ENCODE results near the gene CCM2. TPM values are rescaled to one million over a fixed set of nuclear protein-coding genes. Genes with fewer than 3 reads are reported as not detected.

Gene CCM2
- polyA plus RNA-seq, 1 donor from 2014 or later = 25.8 TPM

GRCh38 chr7:45107356-45107755, 107.4 kb downstream of the CCM2 start:
- Histone ChIP-seq H3K36me3 (ENCODE audit: insufficient read depth, low read length) (peaks cover 7% of the 10 kb centered on the region), H2AFZ (ENCODE audit: low read depth, low read length) (no peak overlapping the region), H4K20me1 (ENCODE audit: insufficient read depth) (no peaks in the 10 kb centered on the region), H3K27me3 (ENCODE audit: insufficient read depth, low read depth, low read length) (no peaks in the 10 kb centered on the region), H3K4me3 (ENCODE audit: low read length) (no peak overlapping the region), H3F3A (ENCODE audit: insufficient read depth, low read length, poor library complexity, severe bottlenecking) (no peaks in the 10 kb centered on the region), H3K27ac (ENCODE audit: low read length) (no peak overlapping the region), H3K9me3 (ENCODE audit: low read length) (no peaks in the 10 kb centered on the region), H3K79me2 (replicated peaks; ENCODE audit: insufficient read depth, low read length) (peaks cover 32% of the 10 kb centered on the region), H3K9me2 (ENCODE audit: insufficient read depth, low read length) (no peaks in the 10 kb centered on the region), H3K4me2 (ENCODE audit: low read length) (no peak overlapping the region), H3K9ac (ENCODE audit: low read length) (no peak overlapping the region)
- TF ChIP-seq TAF1 (IDR thresholded peaks at IDR 0.05; ENCODE audit: low read depth) = no peak
- no peak for TF ChIP-seq POLR2AphosphoS5 (IDR thresholded peaks at IDR 0.05)
- TF ChIP-seq MXI1 (conservative IDR thresholded peaks at IDR 0.05; ENCODE audit: poor library complexity, severe bottlenecking) = no peak
- TF ChIP-seq EP300 (conservative IDR thresholded peaks at IDR 0.05; ENCODE audit: poor library complexity, severe bottlenecking) = no peak

DNA sequence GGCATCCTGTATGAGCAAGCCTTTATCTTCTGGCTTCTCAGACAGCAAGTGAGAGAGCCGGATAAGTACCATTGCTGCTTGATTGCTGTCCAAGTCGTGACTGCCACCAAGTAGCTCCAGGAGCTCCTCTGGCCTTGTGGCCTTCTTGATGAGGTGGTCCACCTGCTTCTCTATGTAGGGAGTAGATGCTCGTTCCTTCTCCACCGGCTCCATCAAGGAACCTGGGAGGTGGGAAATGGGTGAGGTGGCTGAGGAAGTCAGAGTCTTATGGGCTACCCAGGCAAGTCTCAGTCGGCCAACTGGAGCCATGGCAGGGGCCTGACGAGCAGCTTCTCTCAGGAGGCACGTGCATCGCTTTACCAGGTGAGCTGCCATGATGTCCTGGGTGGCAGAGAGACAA, 108.9 kb downstream of the CCM2 start:
- H3K4me2 ChIP-seq (ENCODE audit: low read length) = no peak overlapping the region
- H3K79me2 ChIP-seq (replicated peaks; ENCODE audit: insufficient read depth, low read length) = peaks cover 32% of the 10 kb centered on the region
- no peaks in the 10 kb centered on the region for H3K9me2 ChIP-seq (ENCODE audit: insufficient read depth, low read length)
- H3K9me3 ChIP-seq (ENCODE audit: low read length) = no peaks in the 10 kb centered on the region
- no peak for TF ChIP-seq CTCF (IDR thresholded peaks at IDR 0.05; ENCODE audit: poor library complexity, severe bottlenecking)
- TF ChIP-seq RAD21 (conservative IDR thresholded peaks at IDR 0.05) = no peak
- no peak for TF ChIP-seq SMC3 (conservative IDR thresholded peaks at IDR 0.05; ENCODE audit: poor library complexity)
- TF ChIP-seq POLR2AphosphoS5 (IDR thresholded peaks at IDR 0.05) = no peak
- TF ChIP-seq MXI1 (conservative IDR thresholded peaks at IDR 0.05; ENCODE audit: poor library complexity, severe bottlenecking) = no peak
- TF ChIP-seq, protein P1, sequence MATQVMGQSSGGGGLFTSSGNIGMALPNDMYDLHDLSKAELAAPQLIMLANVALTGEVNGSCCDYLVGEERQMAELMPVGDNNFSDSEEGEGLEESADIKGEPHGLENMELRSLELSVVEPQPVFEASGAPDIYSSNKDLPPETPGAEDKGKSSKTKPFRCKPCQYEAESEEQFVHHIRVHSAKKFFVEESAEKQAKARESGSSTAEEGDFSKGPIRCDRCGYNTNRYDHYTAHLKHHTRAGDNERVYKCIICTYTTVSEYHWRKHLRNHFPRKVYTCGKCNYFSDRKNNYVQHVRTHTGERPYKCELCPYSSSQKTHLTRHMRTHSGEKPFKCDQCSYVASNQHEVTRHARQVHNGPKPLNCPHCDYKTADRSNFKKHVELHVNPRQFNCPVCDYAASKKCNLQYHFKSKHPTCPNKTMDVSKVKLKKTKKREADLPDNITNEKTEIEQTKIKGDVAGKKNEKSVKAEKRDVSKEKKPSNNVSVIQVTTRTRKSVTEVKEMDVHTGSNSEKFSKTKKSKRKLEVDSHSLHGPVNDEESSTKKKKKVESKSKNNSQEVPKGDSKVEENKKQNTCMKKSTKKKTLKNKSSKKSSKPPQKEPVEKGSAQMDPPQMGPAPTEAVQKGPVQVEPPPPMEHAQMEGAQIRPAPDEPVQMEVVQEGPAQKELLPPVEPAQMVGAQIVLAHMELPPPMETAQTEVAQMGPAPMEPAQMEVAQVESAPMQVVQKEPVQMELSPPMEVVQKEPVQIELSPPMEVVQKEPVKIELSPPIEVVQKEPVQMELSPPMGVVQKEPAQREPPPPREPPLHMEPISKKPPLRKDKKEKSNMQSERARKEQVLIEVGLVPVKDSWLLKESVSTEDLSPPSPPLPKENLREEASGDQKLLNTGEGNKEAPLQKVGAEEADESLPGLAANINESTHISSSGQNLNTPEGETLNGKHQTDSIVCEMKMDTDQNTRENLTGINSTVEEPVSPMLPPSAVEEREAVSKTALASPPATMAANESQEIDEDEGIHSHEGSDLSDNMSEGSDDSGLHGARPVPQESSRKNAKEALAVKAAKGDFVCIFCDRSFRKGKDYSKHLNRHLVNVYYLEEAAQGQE (IDR thresholded peaks at IDR 0.05; ENCODE audit: borderline replicate concordance) = no peak
- no peak for TF ChIP-seq TAF1 (IDR thresholded peaks at IDR 0.05; ENCODE audit: low read depth)
- TF ChIP-seq EZH2 (IDR thresholded peaks at IDR 0.05; ENCODE audit: borderline replicate concordance, insufficient read depth, low read length, poor library complexity, severe bottlenecking) = no peak
- no peak for TF ChIP-seq EP300 (conservative IDR thresholded peaks at IDR 0.05; ENCODE audit: poor library complexity, severe bottlenecking)
- H3F3A ChIP-seq (ENCODE audit: insufficient read depth, low read length, poor library complexity, severe bottlenecking) = no peaks in the 10 kb centered on the region
- H4K20me1 ChIP-seq (ENCODE audit: insufficient read depth) = no peaks in the 10 kb centered on the region
- no peak overlapping the region for H3K9ac ChIP-seq (ENCODE audit: low read length)
- peaks cover 7% of the 10 kb centered on the region for H3K36me3 ChIP-seq (ENCODE audit: insufficient read depth, low read length)
- H3K27me3 ChIP-seq (ENCODE audit: insufficient read depth, low read depth, low read length) = no peaks in the 10 kb centered on the region
- no peak overlapping the region for H3K4me3 ChIP-seq (ENCODE audit: low read length)
- H3K27ac ChIP-seq (ENCODE audit: low read length) = no peak overlapping the region
- H2AFZ ChIP-seq (ENCODE audit: low read depth, low read length) = no peak overlapping the region
